ENCODE data around the gene CHRNA5. TPM values are rescaled to one million over a fixed set of nuclear protein-coding genes. Genes with fewer than 3 reads are reported as not detected.
"Not testable (repeated sequence)": the region's sequence is repeated elsewhere in the genome, so short reads cannot be mapped to it uniquely, and the experiment has no call there.

CHRNA5 gene
- total and polyA plus RNA-seq, 2 donors: 1.5 to 1.9 TPM

DNA sequence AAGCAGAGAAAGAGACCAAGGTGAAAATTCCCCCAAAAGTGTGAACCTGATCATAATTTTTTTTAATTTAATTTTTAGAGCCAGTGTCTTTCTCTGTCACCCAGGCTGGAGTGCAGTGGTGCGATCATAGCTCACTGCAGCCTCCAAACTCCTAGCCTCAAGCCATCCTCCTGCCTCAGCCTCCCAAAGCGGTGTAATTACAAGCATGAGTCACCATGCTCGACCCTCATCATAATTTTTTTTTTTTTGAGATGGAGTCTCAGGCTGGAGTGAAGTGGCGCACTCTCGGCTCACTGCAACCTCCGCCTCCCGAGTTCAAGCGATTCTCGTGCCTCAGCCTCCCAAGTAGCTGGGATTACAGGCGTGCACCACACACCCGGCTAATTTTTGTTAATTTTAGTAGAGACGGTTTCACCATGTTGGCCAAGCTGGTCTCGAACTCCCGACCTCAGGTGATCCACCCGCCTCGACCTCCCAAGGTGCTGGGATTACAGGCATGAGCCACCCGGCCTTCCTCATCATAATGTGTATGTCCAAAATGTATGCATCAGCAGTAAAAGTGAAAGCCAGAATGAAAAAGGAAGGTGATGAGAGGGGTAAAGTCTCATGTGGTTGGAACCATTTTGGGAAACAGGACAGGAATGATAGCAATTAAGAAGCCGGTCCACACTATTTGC is 25.7 kb upstream of the CHRNA5 start:
- peak overlapping the region; percentile 94 to 97 for H3K27ac ChIP-seq (ENCODE audit: low read depth in 1 of 2, low read length in 1 of 2)
- H3K36me3 ChIP-seq (ENCODE audit: control insufficient read depth in 2 of 2, insufficient read depth in 2 of 2, low read length in 1 of 2): peaks cover 3 to 20% of the 10 kb centered on the region in 2 donors
- not testable (repeated sequence) for H3K9me3 ChIP-seq (ENCODE audit: control insufficient read depth in 2 of 2, insufficient read depth in 1 of 2, low read length in 1 of 2); H3K27me3 ChIP-seq (ENCODE audit: control insufficient read depth in 2 of 2, insufficient read depth in 1 of 2, low read length in 1 of 2); H3K4me1 ChIP-seq (ENCODE audit: control insufficient read depth in 2 of 2, insufficient read depth in 2 of 2, low read length in 2 of 2)
- DNase-seq (ENCODE audit: low read depth in 6 of 9, low spot score in 9 of 9): peak in 2 of 9 donors; percentile 21 to 44
- peak overlapping the region; percentile 91 to 92 for H3K4me3 ChIP-seq (ENCODE audit: low read length in 2 of 2)
- 82% methylated on average over 18 of the region's 18 CpGs for WGBS

DNA sequence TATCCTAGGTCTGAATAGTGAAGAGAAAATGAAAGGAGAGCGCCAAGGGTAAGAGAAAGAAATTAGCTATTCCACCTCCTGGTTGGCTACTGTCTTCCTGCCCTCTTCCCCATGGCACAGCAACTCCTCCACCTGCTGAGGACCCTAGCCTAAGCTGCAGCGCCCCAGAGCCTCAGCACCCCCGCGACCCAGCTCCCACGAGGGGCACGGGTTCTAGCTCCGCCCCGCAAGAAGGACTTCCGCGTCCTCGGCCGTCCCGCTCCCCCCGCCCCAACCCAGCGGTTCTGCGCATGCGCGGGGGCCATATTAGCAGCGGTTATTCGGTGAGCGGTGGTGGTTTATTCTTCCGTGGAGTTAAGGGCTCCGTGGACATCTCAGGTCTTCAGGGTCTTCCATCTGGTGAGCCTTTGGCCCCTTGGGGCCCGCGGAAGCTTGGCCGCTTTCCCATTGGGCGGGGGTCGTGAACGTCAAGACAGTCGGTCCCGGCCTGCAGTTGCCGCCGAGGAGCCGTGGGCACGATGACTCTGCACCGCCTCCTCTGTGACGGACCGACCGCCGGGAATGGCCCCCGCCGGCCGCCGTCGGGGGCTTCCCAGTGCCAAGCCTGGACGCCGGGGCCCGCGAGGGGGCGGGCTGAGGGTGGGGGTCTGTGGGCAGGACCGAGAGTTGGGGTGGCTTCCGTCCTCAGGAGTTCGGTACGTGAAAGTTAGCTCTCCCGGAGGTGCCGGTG is 25.0 kb upstream of the CHRNA5 start, which contains the start of gene PSMA4:
Gene PSMA4 (plus strand): TSS at position 304 of the 730 bp plus-strand sequence. CDS start 1,484 bp downstream, outside the sequence.
- Histone ChIP-seq H3K4me1 (ENCODE audit: control insufficient read depth in 2 of 2, insufficient read depth in 2 of 2, low read length in 2 of 2) (peaks cover 4 to 5% of the 10 kb centered on the region in 2 donors), H3K27ac (ENCODE audit: low read depth in 1 of 2, low read length in 1 of 2) (peak within 1 kb of the TSS; percentile 94 to 97), H3K4me3 (ENCODE audit: low read length in 2 of 2) (peak within 1 kb of the TSS; percentile 91 to 92), H3K36me3 (ENCODE audit: control insufficient read depth in 2 of 2, insufficient read depth in 2 of 2, low read length in 1 of 2) (peaks cover 5 to 26% of the 10 kb centered on the region in 2 donors), H3K9me3 (ENCODE audit: control insufficient read depth in 2 of 2, insufficient read depth in 1 of 2, low read length in 1 of 2) (no peaks in the 10 kb centered on the region), H3K27me3 (ENCODE audit: control insufficient read depth in 2 of 2, insufficient read depth in 1 of 2, low read length in 1 of 2) (no peaks in the 10 kb centered on the region)
- under 1% methylated on average over 56 of the region's 56 CpGs for WGBS
- peak; percentile 79 to 95 (median 88) for DNase-seq (ENCODE audit: low read depth in 6 of 9, low spot score in 9 of 9)

GRCh38 chr15:78540871-78541743 is 24.2 kb upstream of the CHRNA5 start:
- Histone ChIP-seq H3K9me3 (ENCODE audit: control insufficient read depth in 2 of 2, insufficient read depth in 1 of 2, low read length in 1 of 2) (no peaks in the 10 kb centered on the region), H3K4me3 (ENCODE audit: low read length in 2 of 2) (peak overlapping the region; percentile 91 to 92), H3K4me1 (ENCODE audit: control insufficient read depth in 2 of 2, insufficient read depth in 2 of 2, low read length in 2 of 2) (peaks cover 4 to 5% of the 10 kb centered on the region in 2 donors), H3K27me3 (ENCODE audit: control insufficient read depth in 2 of 2, insufficient read depth in 1 of 2, low read length in 1 of 2) (no peaks in the 10 kb centered on the region), H3K27ac (ENCODE audit: low read depth in 1 of 2, low read length in 1 of 2) (peak overlapping the region; percentile 94 to 97), H3K36me3 (ENCODE audit: control insufficient read depth in 2 of 2, insufficient read depth in 2 of 2, low read length in 1 of 2) (peaks cover 10 to 35% of the 10 kb centered on the region in 2 donors)
- peak in 6 of 9 donors; percentile 2 to 54 (median 24) for DNase-seq (ENCODE audit: low read depth in 6 of 9, low spot score in 9 of 9)
- 5% methylated on average over 17 of the region's 17 CpGs for WGBS

- 67% methylated on average over 1 of the region's 1 CpG for WGBS
- no peaks in the 10 kb centered on the region for H3K9me3 ChIP-seq (ENCODE audit: control insufficient read depth in 2 of 2, insufficient read depth in 1 of 2, low read length in 1 of 2)
- H3K4me1 ChIP-seq (ENCODE audit: control insufficient read depth in 2 of 2, insufficient read depth in 2 of 2, low read length in 2 of 2): peaks cover 4 to 5% of the 10 kb centered on the region in 2 donors
- peaks cover 12 to 40% of the 10 kb centered on the region in 2 donors for H3K36me3 ChIP-seq (ENCODE audit: control insufficient read depth in 2 of 2, insufficient read depth in 2 of 2, low read length in 1 of 2)
- no peak for DNase-seq (ENCODE audit: low read depth in 6 of 9, low spot score in 9 of 9)
- H3K4me3 ChIP-seq (ENCODE audit: low read length in 2 of 2): peak overlapping the region; percentile 91 to 92
- no peaks in the 10 kb centered on the region for H3K27me3 ChIP-seq (ENCODE audit: control insufficient read depth in 2 of 2, insufficient read depth in 1 of 2, low read length in 1 of 2)
- no peak overlapping the region for H3K27ac ChIP-seq (ENCODE audit: low read depth in 1 of 2, low read length in 1 of 2)
Observed at GRCh38 chr15:78541744-78542034, 23.6 kb upstream of the CHRNA5 start.

- WGBS: 97% methylated on average over 3 of the region's 3 CpGs
- Histone ChIP-seq H3K27ac (ENCODE audit: low read depth in 1 of 2, low read length in 1 of 2) (no peak overlapping the region), H3K27me3 (ENCODE audit: control insufficient read depth in 2 of 2, insufficient read depth in 1 of 2, low read length in 1 of 2) (no peaks in the 10 kb centered on the region), H3K4me1 (ENCODE audit: control insufficient read depth in 2 of 2, insufficient read depth in 2 of 2, low read length in 2 of 2) (peaks cover 4 to 5% of the 10 kb centered on the region in 2 donors), H3K36me3 (ENCODE audit: control insufficient read depth in 2 of 2, insufficient read depth in 2 of 2, low read length in 1 of 2) (peaks cover 16 to 48% of the 10 kb centered on the region in 2 donors), H3K9me3 (ENCODE audit: control insufficient read depth in 2 of 2, insufficient read depth in 1 of 2, low read length in 1 of 2) (no peaks in the 10 kb centered on the region), H3K4me3 (ENCODE audit: low read length in 2 of 2) (no peak overlapping the region)
- DNase-seq (ENCODE audit: low read depth in 6 of 9, low spot score in 9 of 9): no peak
Observed at GRCh38 chr15:78542647-78543046, 22.7 kb upstream of the CHRNA5 start.

GRCh38 chr15:78550194-78550593 is 15.1 kb upstream of the CHRNA5 start:
- Histone ChIP-seq H3K4me1 (ENCODE audit: control insufficient read depth in 2 of 2, insufficient read depth in 2 of 2, low read length in 2 of 2) (no peaks in the 10 kb centered on the region), H3K4me3 (ENCODE audit: low read length in 2 of 2) (no peak overlapping the region), H3K27ac (ENCODE audit: low read depth in 1 of 2, low read length in 1 of 2) (no peak overlapping the region), H3K27me3 (ENCODE audit: control insufficient read depth in 2 of 2, insufficient read depth in 1 of 2, low read length in 1 of 2) (no peaks in the 10 kb centered on the region), H3K36me3 (ENCODE audit: control insufficient read depth in 2 of 2, insufficient read depth in 2 of 2, low read length in 1 of 2) (peaks cover 38 to 57% of the 10 kb centered on the region in 2 donors), H3K9me3 (ENCODE audit: control insufficient read depth in 2 of 2, insufficient read depth in 1 of 2, low read length in 1 of 2) (no peaks in the 10 kb centered on the region)
- WGBS: 95% methylated on average over 6 of the region's 6 CpGs
- DNase-seq (ENCODE audit: low read depth in 6 of 9, low spot score in 9 of 9): no peak

- Histone ChIP-seq H3K36me3 (ENCODE audit: control insufficient read depth in 2 of 2, insufficient read depth in 2 of 2, low read length in 1 of 2) (peaks cover 34 to 51% of the 10 kb centered on the region in 2 donors), H3K27ac (ENCODE audit: low read depth in 1 of 2, low read length in 1 of 2) (no peak overlapping the region), H3K9me3 (ENCODE audit: control insufficient read depth in 2 of 2, insufficient read depth in 1 of 2, low read length in 1 of 2) (no peaks in the 10 kb centered on the region), H3K4me3 (ENCODE audit: low read length in 2 of 2) (no peak overlapping the region), H3K27me3 (ENCODE audit: control insufficient read depth in 2 of 2, insufficient read depth in 1 of 2, low read length in 1 of 2) (no peaks in the 10 kb centered on the region), H3K4me1 (ENCODE audit: control insufficient read depth in 2 of 2, insufficient read depth in 2 of 2, low read length in 2 of 2) (no peaks in the 10 kb centered on the region)
- 97% methylated on average over 3 of the region's 3 CpGs for WGBS
- DNase-seq (ENCODE audit: low read depth in 6 of 9, low spot score in 9 of 9): no peak
Observed at GRCh38 chr15:78550815-78551214, 14.5 kb upstream of the CHRNA5 start.

GRCh38 chr15:78551902-78552301 is 13.4 kb upstream of the CHRNA5 start:
- 93% methylated on average over 5 of the region's 5 CpGs for WGBS
- DNase-seq (ENCODE audit: low read depth in 6 of 9, low spot score in 9 of 9): no peak
- H3K9me3 ChIP-seq (ENCODE audit: control insufficient read depth in 2 of 2, insufficient read depth in 1 of 2, low read length in 1 of 2): no peaks in the 10 kb centered on the region
- H3K36me3 ChIP-seq (ENCODE audit: control insufficient read depth in 2 of 2, insufficient read depth in 2 of 2, low read length in 1 of 2): peaks cover 28 to 42% of the 10 kb centered on the region in 2 donors
- H3K27me3 ChIP-seq (ENCODE audit: control insufficient read depth in 2 of 2, insufficient read depth in 1 of 2, low read length in 1 of 2): no peaks in the 10 kb centered on the region
- H3K4me3 ChIP-seq (ENCODE audit: low read length in 2 of 2): no peak overlapping the region
- H3K4me1 ChIP-seq (ENCODE audit: control insufficient read depth in 2 of 2, insufficient read depth in 2 of 2, low read length in 2 of 2): no peaks in the 10 kb centered on the region
- no peak overlapping the region for H3K27ac ChIP-seq (ENCODE audit: low read depth in 1 of 2, low read length in 1 of 2)
